Gastroesophageal sphincter (tissue), 4 donors: ENCODE results near the gene CYFIP1. TPM values are rescaled to one million over a fixed set of nuclear protein-coding genes. Genes with fewer than 3 reads are reported as not detected.

Experiments used
- ATAC-seq: fragments of 150-250 bp; one replicate; pipeline ENCODE4 v1.9.1; 2016; ENCODE audit warnings: mild to moderate bottlenecking, moderate library complexity
- H3K27ac ChIP-seq, 4 donors: fragments of 200-600 bp; sonication (generic) in 3 of 4; 1 replicate in 3 of 4; 2 replicates in 1 of 4; pipeline ENCODE4 v1.5.1; 2016 to 2019
- H3K27me3 ChIP-seq: fragments of 200-600 bp; sonication (generic); one replicate; pipeline ENCODE4 v1.5.1; 2019
- H3K36me3 ChIP-seq, 2 donors: fragments of 200-600 bp; sonication (generic); one replicate each; pipeline ENCODE4 v1.5.1; 2019; ENCODE audit warnings: control low read depth in 1 of 2
- H3K4me1 ChIP-seq, 3 donors: fragments of 200-600 bp; sonication (generic); 1 replicate in 2 of 3; 2 replicates in 1 of 3; pipeline ENCODE4 v1.5.1; 2016 to 2019; ENCODE audit warnings: control low read depth in 2 of 3
- H3K4me3 ChIP-seq, 2 donors: fragments of 200-600 bp; sonication (generic); one replicate each; pipeline ENCODE4 v1.5.1; 2019; ENCODE audit warnings: mild to moderate bottlenecking in 1 of 2, moderate library complexity in 1 of 2
- H3K9me3 ChIP-seq, 3 donors: fragments of 200-600 bp; sonication (generic); one replicate each; pipeline ENCODE4 v1.5.1; 2017 to 2019; ENCODE audit warnings: control low read depth in 2 of 3
- EP300 ChIP-seq: sonication (generic); formaldehyde crosslinking; IDR thresholded peaks from one replicate; pipeline ENCODE4 v1.6.1; 2017; ENCODE audit warnings: antibody characterized with exemption, mild to moderate bottlenecking
- POLR2A ChIP-seq, 2 donors: fragments of 450-650 bp; IDR thresholded peaks; one replicate each; pipeline ENCODE4 v1.6.1; 2017; ENCODE audit warnings: antibody characterized with exemption in 2 of 2, mild to moderate bottlenecking in 2 of 2, moderate library complexity in 1 of 2
- POLR2AphosphoS5 ChIP-seq: sonication (generic); formaldehyde crosslinking; IDR thresholded peaks from one replicate; pipeline ENCODE4 v1.6.1; 2017; ENCODE audit warnings: antibody characterized with exemption
- WGBS, 2 donors: methylation state at CpG; one replicate each; pipeline ENCODE4 v1.1.5; 2018; ENCODE audit warnings: low coverage in 1 of 2; 5-methylcytosine and 5-hydroxymethylcytosine counted together
- total RNA-seq, 4 donors: library from RNA; depleted of rRNA; stranded (reverse); fragments of >200 nt; gene quantifications; one replicate each; pipeline ENCODE4 v1.1.0, GENCODE V29; 2016
- TF ChIP-seq, protein P1 (sequence below), 4 experiments: fragments of 200-600 bp in 2 of 4; fragments of 450-650 bp in 2 of 4; sonication (generic) in 1 of 4; IDR thresholded peaks; one replicate each; pipeline ENCODE4 v1.5.1; 2017 to 2019; ENCODE audit warnings: antibody characterized with exemption in 4 of 4, mild to moderate bottlenecking in 2 of 4, moderate library complexity in 2 of 4

The CYFIP1 gene
- total RNA-seq, 4 donors from 2014 or later: 82.3 to 116 (median 101) TPM

DNA sequence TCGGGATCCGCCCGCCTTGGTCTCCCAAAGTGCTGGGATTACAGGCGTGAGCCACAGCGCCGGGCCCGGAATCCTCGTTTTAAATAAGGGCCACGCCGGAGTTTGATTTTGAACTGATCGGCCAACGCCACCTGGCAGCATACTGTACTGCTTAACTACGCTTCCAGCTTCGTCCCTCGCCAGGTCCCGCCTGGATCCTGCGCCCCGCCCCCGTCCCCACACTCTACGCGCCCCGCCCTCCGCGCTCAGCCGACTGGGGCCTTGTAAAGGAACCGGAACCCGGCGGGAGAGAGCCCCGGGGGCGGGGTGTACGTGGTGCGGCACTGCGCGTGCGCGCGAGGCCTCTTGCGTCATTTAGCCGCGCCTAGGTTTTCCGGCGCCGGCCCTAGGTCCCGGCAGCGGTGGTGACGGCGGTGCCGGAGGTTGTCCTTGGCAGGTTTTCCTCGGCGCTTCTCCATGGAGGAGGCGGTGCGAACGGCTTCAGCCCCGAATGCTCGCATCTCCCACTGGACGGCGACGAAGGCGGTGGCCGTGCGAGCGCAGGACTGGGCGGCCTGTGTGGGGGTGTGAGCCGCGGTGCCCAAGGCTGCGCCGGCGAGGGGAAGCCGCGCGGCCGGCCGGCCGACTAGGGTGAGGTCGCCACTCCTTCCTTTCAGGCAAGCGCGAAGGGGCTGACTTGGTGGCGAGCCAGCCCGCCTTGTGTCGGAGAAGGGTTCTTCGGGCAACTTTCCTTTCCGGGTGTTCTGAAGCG, 141.7 kb downstream of the CYFIP1 start, which contains the start of gene NIPA2:
TSS of gene NIPA2 (plus strand) at position 375 of the 751 bp plus-strand sequence. CDS start 13,066 bp downstream, outside the sequence.
- Histone ChIP-seq H3K9me3 (no peaks in the 10 kb centered on the region), H3K27me3 (no peaks in the 10 kb centered on the region), H3K27ac (peak within 1 kb of the TSS; percentile 85 to 98 (median 94)), H3K4me3 (peak within 1 kb of the TSS; percentile 47 to 74), H3K36me3 (peaks cover 0 to 8% of the 10 kb centered on the region in 2 donors), H3K4me1 (peaks cover 0 to 32% (median 0%) of the 10 kb centered on the region in 3 donors)
- TF ChIP-seq POLR2A (IDR thresholded peaks at IDR 0.05) (peak; percentile 83 to 88), EP300 (no peak), POLR2AphosphoS5 (peak; percentile 92)
- TF ChIP-seq, protein P1, sequence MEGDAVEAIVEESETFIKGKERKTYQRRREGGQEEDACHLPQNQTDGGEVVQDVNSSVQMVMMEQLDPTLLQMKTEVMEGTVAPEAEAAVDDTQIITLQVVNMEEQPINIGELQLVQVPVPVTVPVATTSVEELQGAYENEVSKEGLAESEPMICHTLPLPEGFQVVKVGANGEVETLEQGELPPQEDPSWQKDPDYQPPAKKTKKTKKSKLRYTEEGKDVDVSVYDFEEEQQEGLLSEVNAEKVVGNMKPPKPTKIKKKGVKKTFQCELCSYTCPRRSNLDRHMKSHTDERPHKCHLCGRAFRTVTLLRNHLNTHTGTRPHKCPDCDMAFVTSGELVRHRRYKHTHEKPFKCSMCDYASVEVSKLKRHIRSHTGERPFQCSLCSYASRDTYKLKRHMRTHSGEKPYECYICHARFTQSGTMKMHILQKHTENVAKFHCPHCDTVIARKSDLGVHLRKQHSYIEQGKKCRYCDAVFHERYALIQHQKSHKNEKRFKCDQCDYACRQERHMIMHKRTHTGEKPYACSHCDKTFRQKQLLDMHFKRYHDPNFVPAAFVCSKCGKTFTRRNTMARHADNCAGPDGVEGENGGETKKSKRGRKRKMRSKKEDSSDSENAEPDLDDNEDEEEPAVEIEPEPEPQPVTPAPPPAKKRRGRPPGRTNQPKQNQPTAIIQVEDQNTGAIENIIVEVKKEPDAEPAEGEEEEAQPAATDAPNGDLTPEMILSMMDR (IDR thresholded peaks at IDR 0.05): peak in 2 of 4 experiments; percentile 28 to 39
- peak; percentile 98 for ATAC-seq
- 0% methylated on average over 15 to 22 of the region's 83 CpGs for WGBS, 2 donors

DNA sequence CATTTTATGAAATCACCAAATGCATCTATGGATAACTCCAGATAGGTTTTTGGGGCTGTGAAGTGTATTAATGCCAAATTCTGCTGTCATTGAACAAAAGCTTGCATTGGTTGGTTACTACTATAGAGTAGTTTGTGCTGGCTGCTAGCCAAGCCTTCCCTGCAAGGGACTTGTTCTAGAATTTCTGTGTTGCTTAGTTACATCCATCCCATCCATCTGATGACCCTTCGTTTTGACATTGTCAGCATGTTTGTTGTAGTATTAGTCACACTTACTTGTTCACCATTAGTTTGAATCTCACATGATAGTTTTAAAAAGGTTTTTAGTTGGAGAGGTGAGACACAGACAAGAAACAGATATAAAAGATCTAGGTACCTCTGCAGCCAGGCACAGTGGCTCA, 148.7 kb downstream of the CYFIP1 start:
- H3K4me3 ChIP-seq: no peak overlapping the region
- no peaks in the 10 kb centered on the region for H3K4me1 ChIP-seq
- no peaks in the 10 kb centered on the region for H3K27me3 ChIP-seq
- no peaks in the 10 kb centered on the region for H3K9me3 ChIP-seq
- ATAC-seq: no peak
- whole genome bisulfite sequencing, 2 donors: 29 to 50% methylated on average over 1 of the region's 1 CpG
- H3K36me3 ChIP-seq: peaks cover 0 to 19% of the 10 kb centered on the region in 2 donors
- H3K27ac ChIP-seq: no peak overlapping the region
- TF ChIP-seq, protein P1 (IDR thresholded peaks at IDR 0.05): no peak
- TF ChIP-seq EP300 (no peak), POLR2A (IDR thresholded peaks at IDR 0.05) (no peak), POLR2AphosphoS5 (no peak)

DNA sequence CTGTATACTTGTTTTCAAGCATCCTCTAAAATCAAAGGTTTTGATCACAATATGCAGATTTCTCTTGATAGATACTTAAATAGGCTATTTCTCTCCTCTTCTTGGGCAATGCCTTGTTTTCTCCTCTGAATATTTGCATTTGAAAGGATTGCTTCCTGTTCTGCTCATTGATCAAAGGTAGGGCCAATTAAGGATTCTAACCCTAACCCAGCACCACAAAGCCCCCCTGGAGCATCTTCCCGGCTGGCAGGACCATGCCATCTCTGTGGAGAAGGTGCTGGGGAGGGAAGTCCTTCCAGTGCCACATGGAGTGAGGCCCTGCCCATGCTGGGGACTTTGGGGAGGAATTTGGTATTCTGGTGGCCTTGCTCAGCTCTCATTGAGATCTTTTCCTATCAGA, 153.0 kb downstream of the CYFIP1 start:
- H3K36me3 ChIP-seq: peaks cover 0 to 56% of the 10 kb centered on the region in 2 donors
- no peak overlapping the region for H3K27ac ChIP-seq
- no peak overlapping the region for H3K4me3 ChIP-seq
- WGBS, 2 donors: 77% methylated on average over 1 of the region's 1 CpG; no CpG with 5 or more reads in 1 of the 2 donors
- no peaks in the 10 kb centered on the region for H3K4me1 ChIP-seq
- no peaks in the 10 kb centered on the region for H3K27me3 ChIP-seq
- ATAC-seq: no peak
- TF ChIP-seq, protein P1 (IDR thresholded peaks at IDR 0.05): no peak
- TF ChIP-seq EP300: no peak
- no peak for TF ChIP-seq POLR2A (IDR thresholded peaks at IDR 0.05)
- no peak for TF ChIP-seq POLR2AphosphoS5
- no peaks in the 10 kb centered on the region for H3K9me3 ChIP-seq

DNA sequence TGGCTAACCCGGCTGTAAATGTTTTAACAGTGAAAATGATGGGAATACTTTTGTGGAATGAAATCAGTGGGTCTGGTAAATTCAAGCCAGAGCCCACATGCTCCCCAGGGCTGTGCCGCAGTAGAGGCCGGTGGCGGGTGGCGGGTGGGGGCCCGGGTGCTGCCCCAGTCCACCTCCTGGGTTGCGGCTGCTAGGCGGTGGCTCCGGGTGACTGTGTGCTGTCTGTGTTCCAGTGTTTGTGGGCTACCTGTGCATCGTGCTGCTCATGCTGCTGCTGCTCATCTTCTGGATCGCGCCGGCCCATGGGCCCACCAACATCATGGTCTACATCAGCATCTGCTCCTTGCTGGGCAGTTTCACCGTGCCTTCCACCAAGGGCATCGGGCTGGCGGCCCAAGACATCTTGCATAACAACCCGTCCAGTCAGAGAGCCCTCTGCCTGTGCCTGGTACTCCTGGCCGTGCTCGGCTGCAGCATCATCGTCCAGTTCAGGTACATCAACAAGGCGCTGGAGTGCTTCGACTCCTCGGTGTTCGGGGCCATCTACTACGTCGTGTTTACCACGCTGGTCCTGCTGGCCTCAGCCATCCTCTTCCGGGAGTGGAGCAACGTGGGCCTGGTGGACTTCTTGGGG, 156.6 kb downstream of the CYFIP1 start:
- WGBS, 2 donors: 79% methylated on average over 10 of the region's 29 CpGs; no CpG with 5 or more reads in 1 of the 2 donors
- H3K27ac ChIP-seq: no peak overlapping the region
- H3K27me3 ChIP-seq: no peaks in the 10 kb centered on the region
- no peaks in the 10 kb centered on the region for H3K9me3 ChIP-seq
- H3K36me3 ChIP-seq: peaks cover 0 to 72% of the 10 kb centered on the region in 2 donors
- ATAC-seq: no peak
- H3K4me3 ChIP-seq: no peak overlapping the region
- TF ChIP-seq POLR2AphosphoS5: no peak
- TF ChIP-seq, protein P1 (IDR thresholded peaks at IDR 0.05): no peak
- no peak for TF ChIP-seq POLR2A (IDR thresholded peaks at IDR 0.05)
- no peak for TF ChIP-seq EP300
- H3K4me1 ChIP-seq: no peaks in the 10 kb centered on the region
